ENCODE measurements around the gene BRIX1.

GRCh38 chr5:34881246-34881645 is 34.3 kb upstream of the BRIX1 start:
- no peak for TF ChIP-seq POLR2A (IDR thresholded peaks at IDR 0.05; ENCODE audit: low read depth, low read length)
- TF ChIP-seq POLR2AphosphoS5 (IDR thresholded peaks at IDR 0.05; ENCODE audit: low read depth, low read length), result no peak
- TF ChIP-seq TAF1 (IDR thresholded peaks at IDR 0.05; ENCODE audit: borderline replicate concordance, low read depth, low read length), result no peak

All from GM12892 (cell line).